ENCODE results near the gene DDX49.
"Not testable (repeated sequence)": the region's sequence is repeated elsewhere in the genome, so short reads cannot be mapped to it uniquely, and the experiment has no call there.

DDX49 gene

GRCh38 chr19:18910010-18910409 is 9.5 kb upstream of the DDX49 start:
- ChIA-PET POLR2A (no interaction called here), CTCF (interaction anchor here (1.9 kb wide), 1 partner anchor 9 kb away, joined by 6 read pairs; the partner anchor contains the start of genes COPE and DDX49)
- H3K4me3 ChIP-seq (ENCODE audit: low read depth, low read length): no peak overlapping the region
- TF ChIP-seq CTCF (IDR thresholded peaks at IDR 0.05; ENCODE audit: insufficient read depth, low read length, missing control alignments): no peak
- DNase-seq (ENCODE audit: low read depth, low spot score): no peak

DNA sequence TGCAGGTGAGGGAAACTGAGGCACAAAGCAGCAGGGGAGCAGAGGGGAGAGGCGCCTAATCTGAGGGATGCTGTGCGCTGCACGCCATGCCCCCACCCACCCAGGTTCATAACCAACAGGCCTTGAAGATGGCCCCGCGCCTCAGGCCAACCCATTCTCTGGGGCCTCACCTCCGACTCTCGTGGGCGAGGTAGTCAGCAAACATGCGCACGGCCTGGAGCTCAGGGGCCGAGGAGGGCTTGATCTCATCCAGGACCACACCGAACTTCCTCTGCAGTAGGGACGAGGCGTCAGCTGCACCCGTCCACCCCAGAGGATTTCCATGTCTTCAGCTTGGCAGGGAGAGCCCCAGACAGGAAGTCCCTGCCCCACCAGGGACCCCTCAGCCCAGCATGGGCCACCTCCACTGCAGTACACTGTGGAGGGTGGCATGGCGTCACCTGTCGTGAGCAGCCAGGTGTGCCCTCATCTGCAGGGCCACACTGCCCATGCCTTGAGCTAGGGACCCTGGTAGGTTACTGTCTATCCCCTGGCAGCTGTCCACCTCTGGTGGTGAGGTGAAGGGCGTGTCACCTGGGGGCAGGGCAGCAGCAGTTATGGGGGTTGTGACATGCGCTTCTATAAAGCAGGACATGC is 8.6 kb upstream of the DDX49 start:
- POLR2A ChIA-PET: interaction anchor here (0.8 to 0.9 kb wide), 2 partner anchors 8 to 391 kb away, joined by 3 to 4 read pairs; partner anchors contain the start of gene COPE
- no peak for DNase-seq (ENCODE audit: low read depth, low spot score)
- CTCF ChIA-PET: interaction anchor here (0.9 to 1.9 kb wide), 2 partner anchors 8 to 44 kb away, joined by 4 to 6 read pairs; partner anchors contain the start of genes COPE and DDX49
- no peak overlapping the region for H3K4me3 ChIP-seq (ENCODE audit: low read depth, low read length)
- TF ChIP-seq CTCF (IDR thresholded peaks at IDR 0.05; ENCODE audit: insufficient read depth, low read length, missing control alignments): no peak

DNA sequence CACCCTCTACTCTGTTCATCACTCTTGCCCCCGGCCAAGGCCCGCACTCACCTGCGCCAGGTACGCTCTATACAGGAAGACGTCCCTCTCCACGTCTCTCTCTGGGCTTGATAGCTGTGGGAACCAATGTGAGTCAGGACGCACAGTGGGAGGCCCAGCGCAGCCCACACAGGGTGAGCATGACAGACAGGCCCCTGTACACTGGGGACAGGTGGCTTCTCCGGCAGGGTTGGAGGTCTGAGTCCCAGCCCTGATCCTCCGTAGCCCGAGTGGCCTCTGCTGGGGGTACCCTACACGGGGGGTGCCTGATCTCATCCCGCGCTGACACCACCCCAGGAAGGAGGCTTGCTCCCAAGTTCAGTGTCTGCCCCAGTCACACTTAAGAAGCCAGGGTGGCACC is 6.6 kb upstream of the DDX49 start:
- ChIA-PET CTCF (interaction anchor here (0.6 to 1.4 kb wide), 3 partner anchors 74 to 228 kb away, joined by 3 to 4 read pairs (median 3); no protein-coding TSS in a partner anchor), POLR2A (no interaction called here)
- TF ChIP-seq CTCF (IDR thresholded peaks at IDR 0.05; ENCODE audit: insufficient read depth, low read length, missing control alignments): no peak
- no peak overlapping the region for H3K4me3 ChIP-seq (ENCODE audit: low read depth, low read length)
- DNase-seq (ENCODE audit: low read depth, low spot score): no peak

- POLR2A ChIA-PET: no interaction called here
- DNase-seq (ENCODE audit: low read depth, low spot score): no peak
- CTCF ChIA-PET: interaction anchor here (0.7 to 1.4 kb wide), 3 partner anchors 66 to 227 kb away, joined by 3 to 5 read pairs (median 4); no protein-coding TSS in a partner anchor
- H3K4me3 ChIP-seq (ENCODE audit: low read depth, low read length): no peak overlapping the region
- no peak for TF ChIP-seq CTCF (IDR thresholded peaks at IDR 0.05; ENCODE audit: insufficient read depth, low read length, missing control alignments)
Observed at GRCh38 chr19:18913466-18913865, 6.0 kb upstream of the DDX49 start.

DNA sequence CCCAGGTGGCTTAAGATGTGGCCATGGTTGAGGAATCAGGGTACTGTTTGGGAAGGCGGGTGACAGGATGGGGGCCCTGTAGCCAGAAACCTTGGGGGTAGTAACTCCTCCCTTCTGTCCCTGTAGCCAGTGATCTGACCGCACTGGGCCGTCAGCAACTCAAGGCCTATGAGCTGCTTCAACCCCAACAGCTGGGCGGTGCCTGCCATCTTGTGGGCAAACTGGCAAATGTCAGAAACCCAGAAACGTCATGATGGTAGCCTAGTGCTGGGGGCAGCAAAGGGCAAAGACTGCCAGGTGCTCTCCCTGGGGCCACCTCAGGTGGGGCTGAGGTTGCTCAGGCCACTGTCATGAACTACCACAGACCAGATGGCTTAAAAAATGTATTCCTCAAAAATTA is 3.9 kb upstream of the DDX49 start:
- no peak overlapping the region for H3K4me3 ChIP-seq (ENCODE audit: low read depth, low read length)
- no peak for DNase-seq (ENCODE audit: low read depth, low spot score)
- TF ChIP-seq CTCF (IDR thresholded peaks at IDR 0.05; ENCODE audit: insufficient read depth, low read length, missing control alignments): peak; percentile 44
- ChIA-PET CTCF (interaction anchor here (1.4 kb wide), 1 partner anchor 462 kb away, joined by 3 read pairs; no protein-coding TSS in a partner anchor), POLR2A (no interaction called here)

GRCh38 chr19:18917593-18917992 is 1.9 kb upstream of the DDX49 start:
- POLR2A ChIA-PET; DNase-seq (ENCODE audit: low read depth, low spot score): not testable (repeated sequence)
- CTCF ChIA-PET: interaction anchor here (1.0 to 1.2 kb wide), 2 partner anchors 24 to 70 kb away, joined by 3 to 4 read pairs; partner anchors contain the start of gene HOMER3
- H3K4me3 ChIP-seq (ENCODE audit: low read depth, low read length): peak overlapping the region; percentile 95
